ENCODE measurements around the gene SNRNP48.

SNRNP48 gene

GRCh38 chr6:7572213-7572943, 17.6 kb upstream of the SNRNP48 start:
- DNase-seq (ENCODE audit: low spot score): no peak
- no peak for TF ChIP-seq CTCF (IDR thresholded peaks at IDR 0.05; ENCODE audit: extremely low read depth, missing control alignments)

- TF ChIP-seq CTCF (IDR thresholded peaks at IDR 0.05; ENCODE audit: extremely low read depth, missing control alignments): no peak
- no peak for DNase-seq (ENCODE audit: low spot score)
These were observed 15.5 kb upstream of the SNRNP48 start for GRCh38 chr6:7574500-7574899.

GRCh38 chr6:7578516-7578915, 11.5 kb upstream of the SNRNP48 start:
- DNase-seq (ENCODE audit: low spot score): no peak
- no peak for TF ChIP-seq CTCF (IDR thresholded peaks at IDR 0.05; ENCODE audit: extremely low read depth, missing control alignments)

- TF ChIP-seq CTCF (IDR thresholded peaks at IDR 0.05; ENCODE audit: extremely low read depth, missing control alignments): no peak
- DNase-seq (ENCODE audit: low spot score): no peak
These were observed 11.1 kb upstream of the SNRNP48 start for GRCh38 chr6:7578931-7579330.

GRCh38 chr6:7579851-7580250, 10.1 kb upstream of the SNRNP48 start:
- no peak for DNase-seq (ENCODE audit: low spot score)
- TF ChIP-seq CTCF (IDR thresholded peaks at IDR 0.05; ENCODE audit: extremely low read depth, missing control alignments): no peak

- no peak for DNase-seq (ENCODE audit: low spot score)
- no peak for TF ChIP-seq CTCF (IDR thresholded peaks at IDR 0.05; ENCODE audit: extremely low read depth, missing control alignments)
These were observed 9.5 kb upstream of the SNRNP48 start for GRCh38 chr6:7580537-7580926.

GRCh38 chr6:7580927-7581618, 8.9 kb upstream of the SNRNP48 start:
- TF ChIP-seq CTCF (IDR thresholded peaks at IDR 0.05; ENCODE audit: extremely low read depth, missing control alignments): no peak

More at GRCh38 chr6:7580927-7581618, 8.9 kb upstream of the SNRNP48 start:
- DNase-seq (ENCODE audit: low spot score): no peak
